K562 (cell line): ENCODE results near the gene RTCA. TPM values are rescaled to one million over a fixed set of nuclear protein-coding genes. Genes with fewer than 3 reads are reported as not detected.

ENCODE experiments used
- CHD1 ChIP-seq: fragments of 200-600 bp; sonication (generic); IDR thresholded peaks from one replicate; pipeline ENCODE4 v1.6.1; 2012; ENCODE audit warnings: mild to moderate bottlenecking, moderate library complexity, low read length, inconsistent platforms
- DACH1 ChIP-seq: fragments of 450-650 bp; IDR thresholded peaks from 2 replicates; pipeline ENCODE4 v1.6.1; 2018; ENCODE audit not compliant: partially characterized antibody
- HNRNPLL ChIP-seq: fragments of 200-400 bp; formaldehyde crosslinking; IDR thresholded peaks from 2 replicates; pipeline ENCODE4 v1.6.1; 2017; ENCODE audit warnings: low read length, low read depth, mild to moderate bottlenecking; ENCODE audit not compliant: poor library complexity, severe bottlenecking
- HSF4 ChIP-seq: fragments of 250-450 bp; sonication (Bioruptor Pico); IDR thresholded peaks from 2 replicates; pipeline ENCODE4 v2.1.2; 2022; ENCODE audit warnings: mild to moderate bottlenecking, moderate library complexity, borderline replicate concordance
- MCM5 ChIP-seq: fragments of 450-650 bp; IDR thresholded peaks from 2 replicates; pipeline ENCODE4 v1.6.1; 2016; ENCODE audit warnings: low read depth
- MLX ChIP-seq, 2 experiments: fragments of 450-650 bp in 1 of 2; sonication (generic) in 1 of 2; formaldehyde crosslinking; conservative IDR thresholded peaks; 2 replicates each; pipeline versions ENCODE4 v1.4.0 to v1.8.1; 2020 to 2022; ENCODE audit warnings: mild to moderate bottlenecking in 1 of 2, missing genetic modification reagents in 1 of 2
- SIX5 ChIP-seq, 2 experiments: IDR thresholded peaks; 2 replicates each; pipeline ENCODE4 v1.6.1; 2011; ENCODE audit warnings: low read length in 2 of 2, borderline replicate concordance in 1 of 2, low read depth in 1 of 2, mild to moderate bottlenecking in 1 of 2, moderate library complexity in 1 of 2; ENCODE audit not compliant: insufficient read depth in 1 of 2
- SP2 ChIP-seq: IDR thresholded peaks from 2 replicates; pipeline ENCODE4 v1.6.1; 2011; ENCODE audit warnings: mild to moderate bottlenecking, low read depth, low read length, moderate library complexity; ENCODE audit not compliant: poor library complexity, severe bottlenecking; ENCODE audit errors: extremely low read depth
- SREBF2 ChIP-seq: sonication (generic); formaldehyde crosslinking; IDR thresholded peaks from 2 replicates; pipeline ENCODE4 v1.4.0; 2020; ENCODE audit warnings: mild to moderate bottlenecking, missing genetic modification reagents
- ZNF23 ChIP-seq: fragments of 250-450 bp; sonication (Bioruptor Pico); IDR thresholded peaks from 2 replicates; pipeline ENCODE4 v1.4.0; 2020; ENCODE audit warnings: mild to moderate bottlenecking
- ZNF778 ChIP-seq: fragments of 450-650 bp; formaldehyde crosslinking; IDR thresholded peaks from 2 replicates; pipeline ENCODE4 v1.4.0; 2020; ENCODE audit warnings: mild to moderate bottlenecking, moderate library complexity
- polyA plus RNA-seq, 8 experiments: library from polyadenylated mRNA; depleted of rRNA in 4 of 8; stranded (reverse) in 5 of 8; unstranded in 3 of 8; fragments of >200 nt; fragmentation: Nextera tagmentation in 2 of 8; fragmentation: Illumina TruSeq in 1 of 8; extraction: Ambion mirVana in 2 of 8; extraction: Trizol in 1 of 8; gene quantifications; 2 replicates each; pipeline versions ENCODE4 v1.2.1 to v1.2.3, GENCODE V29; 2011 to 2014; ENCODE audit warnings: inconsistent platforms in 1 of 8, missing spikeins in 1 of 8
- total RNA-seq, 7 experiments: library from RNA; depleted of rRNA in 6 of 7; stranded (reverse); fragments of >200 nt in 6 of 7; fragmentation: Illumina TruSeq in 2 of 7; extraction: Trizol in 2 of 7; gene quantifications; 2 replicates each; pipeline versions ENCODE4 v1.2.1 to v1.2.3, GENCODE V29; 2011 to 2021; ENCODE audit warnings: low replicate concordance in 1 of 7
- TF ChIP-seq, protein P1 (sequence below), 2 experiments: fragments of 450-650 bp in 1 of 2; IDR thresholded peaks; 2 replicates each; pipeline ENCODE4 v1.6.1; 2011 to 2017; ENCODE audit warnings: low read depth in 2 of 2, antibody characterized with exemption in 1 of 2, borderline replicate concordance in 1 of 2, low read length in 1 of 2, mild to moderate bottlenecking in 1 of 2, mixed read lengths in 1 of 2; ENCODE audit not compliant: control insufficient read depth in 1 of 2
- TF ChIP-seq, protein P2 (sequence below): fragments of 450-650 bp; IDR thresholded peaks from 2 replicates; pipeline ENCODE4 v1.6.1; 2018; ENCODE audit warnings: mild to moderate bottlenecking, low read depth; ENCODE audit not compliant: partially characterized antibody
- TF ChIP-seq, protein P3 (sequence below): fragments of 450-650 bp; IDR thresholded peaks from 2 replicates; pipeline ENCODE4 v1.6.1; 2017; ENCODE audit warnings: mild to moderate bottlenecking, moderate library complexity
- TF ChIP-seq, protein P4 (sequence below), 2 experiments: fragments of 150-350 bp in 1 of 2; IDR thresholded peaks; 2 replicates each; pipeline ENCODE4 v1.6.1; 2012 to 2016; ENCODE audit warnings: low read depth in 2 of 2, low read length in 2 of 2, mild to moderate bottlenecking in 1 of 2, moderate library complexity in 1 of 2

Gene RTCA
- total and polyA plus RNA-seq, 9 of the 15 experiments (the other 6 are each of a cell fraction or from before 2014, with no cell fraction given): 11.6 to 57.2 (median 43.2) TPM

DNA sequence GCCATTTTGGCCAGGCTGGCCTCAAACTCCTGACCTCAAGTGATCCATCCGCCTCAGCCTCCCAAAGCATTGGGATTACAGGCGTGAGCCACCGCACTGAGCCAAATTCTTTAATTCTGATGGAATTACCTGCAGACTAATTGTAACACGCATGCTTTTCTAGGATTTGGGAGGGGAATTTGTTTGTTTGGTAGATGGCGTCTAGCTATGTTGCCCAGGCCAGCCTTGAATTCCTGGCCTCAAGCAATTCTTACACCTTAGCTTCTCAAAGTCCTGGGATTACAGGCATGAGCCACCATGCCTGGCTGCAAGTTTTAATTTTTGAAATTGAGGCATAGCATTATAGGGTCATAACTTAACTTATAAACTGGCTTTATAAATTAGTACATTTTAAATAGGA is 18.6 kb downstream of the RTCA start (continued):
- TF ChIP-seq, protein P1, sequence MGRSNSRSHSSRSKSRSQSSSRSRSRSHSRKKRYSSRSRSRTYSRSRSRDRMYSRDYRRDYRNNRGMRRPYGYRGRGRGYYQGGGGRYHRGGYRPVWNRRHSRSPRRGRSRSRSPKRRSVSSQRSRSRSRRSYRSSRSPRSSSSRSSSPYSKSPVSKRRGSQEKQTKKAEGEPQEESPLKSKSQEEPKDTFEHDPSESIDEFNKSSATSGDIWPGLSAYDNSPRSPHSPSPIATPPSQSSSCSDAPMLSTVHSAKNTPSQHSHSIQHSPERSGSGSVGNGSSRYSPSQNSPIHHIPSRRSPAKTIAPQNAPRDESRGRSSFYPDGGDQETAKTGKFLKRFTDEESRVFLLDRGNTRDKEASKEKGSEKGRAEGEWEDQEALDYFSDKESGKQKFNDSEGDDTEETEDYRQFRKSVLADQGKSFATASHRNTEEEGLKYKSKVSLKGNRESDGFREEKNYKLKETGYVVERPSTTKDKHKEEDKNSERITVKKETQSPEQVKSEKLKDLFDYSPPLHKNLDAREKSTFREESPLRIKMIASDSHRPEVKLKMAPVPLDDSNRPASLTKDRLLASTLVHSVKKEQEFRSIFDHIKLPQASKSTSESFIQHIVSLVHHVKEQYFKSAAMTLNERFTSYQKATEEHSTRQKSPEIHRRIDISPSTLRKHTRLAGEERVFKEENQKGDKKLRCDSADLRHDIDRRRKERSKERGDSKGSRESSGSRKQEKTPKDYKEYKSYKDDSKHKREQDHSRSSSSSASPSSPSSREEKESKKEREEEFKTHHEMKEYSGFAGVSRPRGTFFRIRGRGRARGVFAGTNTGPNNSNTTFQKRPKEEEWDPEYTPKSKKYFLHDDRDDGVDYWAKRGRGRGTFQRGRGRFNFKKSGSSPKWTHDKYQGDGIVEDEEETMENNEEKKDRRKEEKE (IDR thresholded peaks at IDR 0.05; ENCODE audit: borderline replicate concordance in 1 of 2, control insufficient read depth in 1 of 2, low read depth in 2 of 2, low read length in 1 of 2): no peak
- TF ChIP-seq ZNF778 (CRISPR knock-in tag) (no peak), MLX (CRISPR knock-in tag; conservative IDR thresholded peaks at IDR 0.05) (no peak), SP2 (no peak), SIX5 (IDR thresholded peaks at IDR 0.05; ENCODE audit: borderline replicate concordance in 1 of 2, insufficient read depth in 1 of 2, low read depth in 1 of 2, low read length in 2 of 2) (no peak), MCM5 (no peak), HNRNPLL (no peak), ZNF23 (CRISPR knock-in tag) (no peak), SREBF2 (no peak), HSF4 (CRISPR knock-in tag) (no peak), DACH1 (no peak), CHD1 (no peak)
- TF ChIP-seq, protein P2, sequence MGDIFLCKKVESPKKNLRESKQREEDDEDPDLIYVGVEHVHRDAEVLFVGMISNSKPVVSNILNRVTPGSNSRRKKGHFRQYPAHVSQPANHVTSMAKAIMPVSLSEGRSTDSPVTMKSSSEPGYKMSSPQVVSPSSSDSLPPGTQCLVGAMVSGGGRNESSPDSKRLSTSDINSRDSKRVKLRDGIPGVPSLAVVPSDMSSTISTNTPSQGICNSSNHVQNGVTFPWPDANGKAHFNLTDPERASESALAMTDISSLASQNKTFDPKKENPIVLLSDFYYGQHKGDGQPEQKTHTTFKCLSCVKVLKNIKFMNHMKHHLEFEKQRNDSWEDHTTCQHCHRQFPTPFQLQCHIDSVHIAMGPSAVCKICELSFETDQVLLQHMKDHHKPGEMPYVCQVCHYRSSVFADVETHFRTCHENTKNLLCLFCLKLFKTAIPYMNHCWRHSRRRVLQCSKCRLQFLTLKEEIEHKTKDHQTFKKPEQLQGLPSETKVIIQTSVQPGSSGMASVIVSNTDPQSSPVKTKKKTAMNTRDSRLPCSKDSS: no peak
- TF ChIP-seq, protein P3, sequence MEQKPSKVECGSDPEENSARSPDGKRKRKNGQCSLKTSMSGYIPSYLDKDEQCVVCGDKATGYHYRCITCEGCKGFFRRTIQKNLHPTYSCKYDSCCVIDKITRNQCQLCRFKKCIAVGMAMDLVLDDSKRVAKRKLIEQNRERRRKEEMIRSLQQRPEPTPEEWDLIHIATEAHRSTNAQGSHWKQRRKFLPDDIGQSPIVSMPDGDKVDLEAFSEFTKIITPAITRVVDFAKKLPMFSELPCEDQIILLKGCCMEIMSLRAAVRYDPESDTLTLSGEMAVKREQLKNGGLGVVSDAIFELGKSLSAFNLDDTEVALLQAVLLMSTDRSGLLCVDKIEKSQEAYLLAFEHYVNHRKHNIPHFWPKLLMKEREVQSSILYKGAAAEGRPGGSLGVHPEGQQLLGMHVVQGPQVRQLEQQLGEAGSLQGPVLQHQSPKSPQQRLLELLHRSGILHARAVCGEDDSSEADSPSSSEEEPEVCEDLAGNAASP: no peak
- TF ChIP-seq, protein P4, sequence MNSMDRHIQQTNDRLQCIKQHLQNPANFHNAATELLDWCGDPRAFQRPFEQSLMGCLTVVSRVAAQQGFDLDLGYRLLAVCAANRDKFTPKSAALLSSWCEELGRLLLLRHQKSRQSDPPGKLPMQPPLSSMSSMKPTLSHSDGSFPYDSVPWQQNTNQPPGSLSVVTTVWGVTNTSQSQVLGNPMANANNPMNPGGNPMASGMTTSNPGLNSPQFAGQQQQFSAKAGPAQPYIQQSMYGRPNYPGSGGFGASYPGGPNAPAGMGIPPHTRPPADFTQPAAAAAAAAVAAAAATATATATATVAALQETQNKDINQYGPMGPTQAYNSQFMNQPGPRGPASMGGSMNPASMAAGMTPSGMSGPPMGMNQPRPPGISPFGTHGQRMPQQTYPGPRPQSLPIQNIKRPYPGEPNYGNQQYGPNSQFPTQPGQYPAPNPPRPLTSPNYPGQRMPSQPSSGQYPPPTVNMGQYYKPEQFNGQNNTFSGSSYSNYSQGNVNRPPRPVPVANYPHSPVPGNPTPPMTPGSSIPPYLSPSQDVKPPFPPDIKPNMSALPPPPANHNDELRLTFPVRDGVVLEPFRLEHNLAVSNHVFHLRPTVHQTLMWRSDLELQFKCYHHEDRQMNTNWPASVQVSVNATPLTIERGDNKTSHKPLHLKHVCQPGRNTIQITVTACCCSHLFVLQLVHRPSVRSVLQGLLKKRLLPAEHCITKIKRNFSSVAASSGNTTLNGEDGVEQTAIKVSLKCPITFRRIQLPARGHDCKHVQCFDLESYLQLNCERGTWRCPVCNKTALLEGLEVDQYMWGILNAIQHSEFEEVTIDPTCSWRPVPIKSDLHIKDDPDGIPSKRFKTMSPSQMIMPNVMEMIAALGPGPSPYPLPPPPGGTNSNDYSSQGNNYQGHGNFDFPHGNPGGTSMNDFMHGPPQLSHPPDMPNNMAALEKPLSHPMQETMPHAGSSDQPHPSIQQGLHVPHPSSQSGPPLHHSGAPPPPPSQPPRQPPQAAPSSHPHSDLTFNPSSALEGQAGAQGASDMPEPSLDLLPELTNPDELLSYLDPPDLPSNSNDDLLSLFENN (IDR thresholded peaks at IDR 0.05; ENCODE audit: low read depth in 2 of 2, low read length in 2 of 2): no peak
